ENCODE results near the gene FOXP1.

DNA sequence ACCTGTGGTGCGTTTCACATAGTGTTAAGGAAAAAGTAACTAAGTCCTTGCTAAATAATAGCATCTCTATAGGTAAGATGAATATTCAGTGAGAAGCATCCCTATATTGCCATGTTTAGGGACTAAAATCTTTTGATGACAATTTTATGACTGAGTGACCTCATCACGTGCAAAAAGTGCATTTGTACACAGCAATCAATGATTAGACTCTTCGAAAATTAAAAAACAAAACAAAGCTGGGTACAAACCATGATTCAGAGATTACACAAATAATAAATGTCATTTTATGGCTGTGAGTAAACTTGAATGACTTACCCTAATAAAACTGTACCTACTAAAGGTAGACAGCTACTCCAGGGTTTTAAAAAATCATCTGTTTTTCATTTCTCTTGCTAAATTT, 505.3 kb downstream of the FOXP1 start:
- TF ChIP-seq POLR2A (IDR thresholded peaks at IDR 0.05; ENCODE audit: insufficient read depth in 1 of 2, low read depth in 2 of 2, low read length in 2 of 2) = no peak
- no peak for TF ChIP-seq PHF8 (CRISPR knock-in tag; IDR thresholded peaks at IDR 0.05)
- TF ChIP-seq RAD21 (CRISPR knock-in tag; IDR thresholded peaks at IDR 0.05) = no peak
